ENCODE data around the gene UCMA. TPM values are rescaled to one million over a fixed set of nuclear protein-coding genes. Genes with fewer than 3 reads are reported as not detected.

UCMA gene
- total RNA-seq, 1 experiment from 2014 or later = not detected

- Histone ChIP-seq H3K27me3 (ENCODE audit: low read length) (no peaks in the 10 kb centered on the region), H3K9ac (ENCODE audit: low read length) (no peak overlapping the region), H3K9me3 (ENCODE audit: low read length) (no peaks in the 10 kb centered on the region), H3K9me2 (replicated peaks; ENCODE audit: low read length) (no peaks in the 10 kb centered on the region), H3K27ac (ENCODE audit: low read length) (no peak overlapping the region), H4K20me1 (ENCODE audit: low read length) (no peaks in the 10 kb centered on the region), H2AFZ (ENCODE audit: low read length) (no peak overlapping the region), H3K36me3 (ENCODE audit: low read depth, low read length) (no peaks in the 10 kb centered on the region), H3K79me2 (ENCODE audit: low read length) (no peaks in the 10 kb centered on the region), H3F3A (ENCODE audit: low read length, unreplicated experiment) (no peaks in the 10 kb centered on the region), H3K4me2 (ENCODE audit: low read length) (no peak overlapping the region), H3K4me1 (ENCODE audit: insufficient read depth, low read length) (no peaks in the 10 kb centered on the region), H3K4me3 (ENCODE audit: low read length) (no peak overlapping the region)
- BruUV-seq (replicated peaks) = no TSS peak
- ChIA-PET POLR2A (ENCODE audit: unreplicated experiment) (interaction anchor here (0.7 kb wide), 1 partner anchor 58 kb away, joined by 4 read pairs; no protein-coding TSS in a partner anchor), CTCF (interaction anchor here (0.7 kb wide), 4 partner anchors 9 to 72 kb away, joined by 3 to 4 read pairs (median 3); no protein-coding TSS in a partner anchor)
- DNase-seq (no peak), ATAC-seq (no peak)
- TF ChIP-seq EZH2phosphoT487 (IDR thresholded peaks at IDR 0.05; ENCODE audit: borderline replicate concordance, low read length) (no peak), EZH2 (IDR thresholded peaks at IDR 0.05; ENCODE audit: low read length, unreplicated experiment) (no peak), CTCF (conservative IDR thresholded peaks at IDR 0.05; ENCODE audit: low read depth, low read length) (no peak)
- intact Hi-C loops (cut with micrococcal nuclease) = loop anchor here (1.0 to 2.0 kb wide), 2 partner anchors 71 to 97 kb away; no protein-coding TSS in a partner anchor
Observed at GRCh38 chr10:13206091-13206490, 28.1 kb downstream of the UCMA start.

GRCh38 chr10:13201132-13201531 lies 33.0 kb downstream of the UCMA start:
- Histone ChIP-seq H3K79me2 (ENCODE audit: low read length) (no peaks in the 10 kb centered on the region), H3F3A (ENCODE audit: low read length, unreplicated experiment) (no peaks in the 10 kb centered on the region), H3K27ac (ENCODE audit: low read length) (no peak overlapping the region), H3K9me3 (ENCODE audit: low read length) (no peaks in the 10 kb centered on the region), H4K20me1 (ENCODE audit: low read length) (no peaks in the 10 kb centered on the region), H3K9me2 (replicated peaks; ENCODE audit: low read length) (no peaks in the 10 kb centered on the region), H2AFZ (ENCODE audit: low read length) (no peak overlapping the region), H3K36me3 (ENCODE audit: low read depth, low read length) (no peaks in the 10 kb centered on the region; the same call in 1 of the 2 replicates), H3K4me1 (ENCODE audit: insufficient read depth, low read length) (no peaks in the 10 kb centered on the region), H3K4me3 (ENCODE audit: low read length) (no peak overlapping the region), H3K27me3 (ENCODE audit: low read length) (no peaks in the 10 kb centered on the region), H3K9ac (ENCODE audit: low read length) (no peak overlapping the region), H3K4me2 (ENCODE audit: low read length) (no peak overlapping the region)
- DNase-seq (peak; percentile 1), ATAC-seq (no peak)
- intact Hi-C loops (cut with micrococcal nuclease) = no loop called here
- TF ChIP-seq EZH2phosphoT487 (IDR thresholded peaks at IDR 0.05; ENCODE audit: borderline replicate concordance, low read length) = no peak
- no peak for TF ChIP-seq CTCF (conservative IDR thresholded peaks at IDR 0.05; ENCODE audit: low read depth, low read length)
- TF ChIP-seq EZH2 (IDR thresholded peaks at IDR 0.05; ENCODE audit: low read length, unreplicated experiment) = no peak
- CTCF ChIA-PET = no interaction called here
- POLR2A ChIA-PET (ENCODE audit: unreplicated experiment) = no interaction called here
- BruUV-seq (replicated peaks) = no TSS peak

GRCh38 chr10:13195016-13195415 lies 39.2 kb downstream of the UCMA start:
- POLR2A ChIA-PET (ENCODE audit: unreplicated experiment) = no interaction called here
- no peak for DNase-seq
- H3K4me2 ChIP-seq (ENCODE audit: low read length) = no peak overlapping the region
- H3F3A ChIP-seq (ENCODE audit: low read length, unreplicated experiment) = no peaks in the 10 kb centered on the region
- no peak for ATAC-seq
- no peak overlapping the region for H2AFZ ChIP-seq (ENCODE audit: low read length)
- no peaks in the 10 kb centered on the region for H3K4me1 ChIP-seq (ENCODE audit: insufficient read depth, low read length)
- intact Hi-C loops (cut with micrococcal nuclease) = no loop called here
- CTCF ChIA-PET = no interaction called here
- no TSS peak for BruUV-seq (replicated peaks)
- H3K36me3 ChIP-seq (ENCODE audit: low read depth, low read length) = no peaks in the 10 kb centered on the region; the same call in 1 of the 2 replicates
- H4K20me1 ChIP-seq (ENCODE audit: low read length) = no peaks in the 10 kb centered on the region
- no peaks in the 10 kb centered on the region for H3K9me3 ChIP-seq (ENCODE audit: low read length)
- no peak overlapping the region for H3K27ac ChIP-seq (ENCODE audit: low read length)
- H3K79me2 ChIP-seq (ENCODE audit: low read length) = no peaks in the 10 kb centered on the region
- H3K27me3 ChIP-seq (ENCODE audit: low read length) = no peaks in the 10 kb centered on the region
- TF ChIP-seq CTCF (conservative IDR thresholded peaks at IDR 0.05; ENCODE audit: low read depth, low read length) (no peak), EZH2 (IDR thresholded peaks at IDR 0.05; ENCODE audit: low read length, unreplicated experiment) (no peak), EZH2phosphoT487 (IDR thresholded peaks at IDR 0.05; ENCODE audit: borderline replicate concordance, low read length) (no peak)
- H3K9ac ChIP-seq (ENCODE audit: low read length) = no peak overlapping the region
- no peaks in the 10 kb centered on the region for H3K9me2 ChIP-seq (replicated peaks; ENCODE audit: low read length)
- no peak overlapping the region for H3K4me3 ChIP-seq (ENCODE audit: low read length)

All from PC-3 (cell line).